Small intestine (tissue), 16 donors: ENCODE data around the gene TXNDC9. TPM values are rescaled to one million over a fixed set of nuclear protein-coding genes. Genes with fewer than 3 reads are reported as not detected.

Experiments used
- DNase-seq, 2 donors: peaks; one replicate each; pipeline versions ENCODE4 v3.0.0 to v3.0.0-alpha.2; 2013
- FAIRE-seq: peaks from 2 replicates; lab custom pipeline; 2012; peaks lifted over from hg19 to GRCh38; lab: Jason Lieb, UNC
- H3K27ac ChIP-seq, 3 donors: one replicate each; pipeline ENCODE4 v1.5.1; 2013; ENCODE audit warnings: low read length in 2 of 3, mild to moderate bottlenecking in 2 of 3, control low read depth in 1 of 3, inconsistent platforms in 1 of 3, low read depth in 1 of 3, moderate library complexity in 1 of 3
- H3K27me3 ChIP-seq, 3 donors: one replicate each; pipeline ENCODE4 v1.6.1; 2013; ENCODE audit warnings: low read length in 3 of 3, inconsistent platforms in 1 of 3; ENCODE audit not compliant: control insufficient read depth in 3 of 3, insufficient read depth in 3 of 3
- H3K36me3 ChIP-seq, 3 donors: one replicate each; pipeline ENCODE4 v1.6.1; 2013; ENCODE audit warnings: low read length in 3 of 3, inconsistent platforms in 1 of 3, low read depth in 1 of 3, mild to moderate bottlenecking in 1 of 3, moderate library complexity in 1 of 3; ENCODE audit not compliant: control insufficient read depth in 3 of 3, insufficient read depth in 2 of 3
- H3K4me1 ChIP-seq, 3 donors: one replicate each; pipeline ENCODE4 v1.6.1; 2013; ENCODE audit warnings: low read length in 2 of 3, inconsistent platforms in 1 of 3, low read depth in 1 of 3, mild to moderate bottlenecking in 1 of 3, moderate library complexity in 1 of 3; ENCODE audit not compliant: control insufficient read depth in 3 of 3, insufficient read depth in 2 of 3
- H3K4me3 ChIP-seq, 3 donors: one replicate each; pipeline ENCODE4 v1.5.1; 2013; ENCODE audit warnings: low read length in 3 of 3, control low read depth in 1 of 3, inconsistent platforms in 1 of 3, low read depth in 1 of 3, mild to moderate bottlenecking in 1 of 3, moderate library complexity in 1 of 3
- H3K9me3 ChIP-seq, 2 donors: one replicate each; pipeline ENCODE4 v1.6.1; 2013; ENCODE audit warnings: low read depth in 1 of 2, low read length in 1 of 2; ENCODE audit not compliant: control insufficient read depth in 2 of 2, insufficient read depth in 1 of 2
- WGBS, 3 donors: extraction: QIAGEN DNeasy Blood & Tissue Kit; methylation state at CpG; one replicate each; pipeline ENCODE4 v1.1.7; 2013; 5-methylcytosine and 5-hydroxymethylcytosine counted together
- long read RNA-seq, 10 donors: transcript quantifications; one replicate each; lab custom pipeline, GENCODE V29; 2026
- polyA plus RNA-seq, 4 donors: library from polyadenylated mRNA; stranded (reverse) in 3 of 4; unstranded in 1 of 4; fragments of 200-250 nt in 3 of 4; fragments of 120-200 nt in 1 of 4; gene quantifications; one replicate each; pipeline versions ENCODE4 v1.2.1 to v1.2.3, GENCODE V29; 2013
- donor health status: healthy with polysubstance abuse.
- donor health status: control.
- donor health status: control.
- donor health status: Bipolar disorder and iron deficiency.
- donor health status: healthy.

The TXNDC9 gene, protein sequence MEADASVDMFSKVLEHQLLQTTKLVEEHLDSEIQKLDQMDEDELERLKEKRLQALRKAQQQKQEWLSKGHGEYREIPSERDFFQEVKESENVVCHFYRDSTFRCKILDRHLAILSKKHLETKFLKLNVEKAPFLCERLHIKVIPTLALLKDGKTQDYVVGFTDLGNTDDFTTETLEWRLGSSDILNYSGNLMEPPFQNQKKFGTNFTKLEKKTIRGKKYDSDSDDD
- 10 to 100 TPM; 25.1 to 34.0 (median 29.6) TPM for polyA plus RNA-seq
- long read RNA-seq, donor 1: 0 reads
- long read RNA-seq, donor 2, transcript TXNDC9-201 (5 exons, 1,637 nt): major isoform, 10 of 275 reads
- long read RNA-seq, donor 2, partial matches to known transcripts: 264 of 275 reads
- long read RNA-seq, donor 2, other reads (novel, unspliced or antisense): 0 of 275 reads
- long read RNA-seq, donor 3, transcript TXNDC9-201 (5 exons, 1,637 nt): major isoform, 6 of 536 reads
- long read RNA-seq, donor 3, partial matches to known transcripts: 520 of 536 reads
- long read RNA-seq, donor 3, other reads (novel, unspliced or antisense): 6 of 536 reads
- long read RNA-seq, donor 4: 0 reads
- long read RNA-seq, donor 5, partial matches to known transcripts: 31 of 34 reads
- long read RNA-seq, donor 5, other reads (novel, unspliced or antisense): 0 of 34 reads
- long read RNA-seq, donor 6, transcript TXNDC9-201 (5 exons, 1,637 nt): major isoform, 8 of 295 reads
- long read RNA-seq, donor 6, partial matches to known transcripts: 284 of 295 reads
- long read RNA-seq, donor 6, other reads (novel, unspliced or antisense): 0 of 295 reads
- long read RNA-seq, donor 7: 0 reads
- long read RNA-seq, donor 8, partial matches to known transcripts: 0 of 1 reads
- long read RNA-seq, donor 8, other reads (novel, unspliced or antisense): 0 of 1 reads
- long read RNA-seq, donor 9, partial matches to known transcripts: 0 of 7 reads
- long read RNA-seq, donor 9, other reads (novel, unspliced or antisense): 0 of 7 reads
- long read RNA-seq, donor 10, transcript TXNDC9-201 (5 exons, 1,637 nt): major isoform, 14 of 18 reads
- long read RNA-seq, donor 10, partial matches to known transcripts: 0 of 18 reads
- long read RNA-seq, donor 10, other reads (novel, unspliced or antisense): 0 of 18 reads

- Histone ChIP-seq H3K4me1 (peaks cover 0 to 3% (median under 1%) of the 10 kb centered on the region in 3 donors), H3K27ac (peak within 1 kb of the TSS; percentile 88 to 94 (median 90)), H3K9me3 (no peaks in the 10 kb centered on the region), H3K27me3 (no peaks in the 10 kb centered on the region), H3K36me3 (peaks cover 2 to 9% (median 4%) of the 10 kb centered on the region in 3 donors), H3K4me3 (peak within 1 kb of the TSS; percentile 70 to 79 (median 76))
- 0% methylated on average over 60 of the region's 60 CpGs for WGBS, 3 donors
- peak; percentile 100 for DNase-seq
- FAIRE-seq: no peak
Observed at GRCh38 chr2:99335911-99336803, at the start of gene TXNDC9. TSS of gene TXNDC9 (minus strand) at chr2:99336333. CDS start at chr2:99333210, 3,123 bp downstream.

DNA sequence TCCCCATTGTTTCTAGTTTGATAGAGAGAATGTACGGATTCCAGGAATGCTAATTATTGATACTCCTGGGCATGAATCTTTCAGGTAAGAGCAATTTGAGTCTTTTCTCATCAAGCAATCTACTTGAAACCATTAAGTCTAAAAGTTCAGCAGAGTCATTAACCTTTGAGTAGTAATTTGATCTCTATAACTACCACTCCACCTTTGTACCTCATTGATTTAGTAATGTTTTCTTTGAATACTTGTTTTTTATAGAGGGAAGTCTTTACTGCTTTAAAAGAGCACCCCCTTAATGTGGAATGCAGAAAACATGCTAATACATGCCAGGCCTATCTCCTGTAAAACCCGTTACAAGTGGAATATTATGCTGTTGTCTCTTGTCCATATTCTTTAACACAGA lies 46.0 kb upstream of the TXNDC9 start:
- Histone ChIP-seq H3K27me3 (no peaks in the 10 kb centered on the region), H3K4me1 (no peaks in the 10 kb centered on the region), H3K36me3 (peaks cover 4 to 9% (median 9%) of the 10 kb centered on the region in 3 donors), H3K27ac (peak overlapping the region in 1 of 3 donors; percentile 37), H3K9me3 (no peaks in the 10 kb centered on the region), H3K4me3 (no peak overlapping the region)
- peak; percentile 55 to 63 for DNase-seq
- WGBS, 3 donors: 31 to 70% (median 51%) methylated on average over 2 of the region's 2 CpGs
- FAIRE-seq: no peak

DNA sequence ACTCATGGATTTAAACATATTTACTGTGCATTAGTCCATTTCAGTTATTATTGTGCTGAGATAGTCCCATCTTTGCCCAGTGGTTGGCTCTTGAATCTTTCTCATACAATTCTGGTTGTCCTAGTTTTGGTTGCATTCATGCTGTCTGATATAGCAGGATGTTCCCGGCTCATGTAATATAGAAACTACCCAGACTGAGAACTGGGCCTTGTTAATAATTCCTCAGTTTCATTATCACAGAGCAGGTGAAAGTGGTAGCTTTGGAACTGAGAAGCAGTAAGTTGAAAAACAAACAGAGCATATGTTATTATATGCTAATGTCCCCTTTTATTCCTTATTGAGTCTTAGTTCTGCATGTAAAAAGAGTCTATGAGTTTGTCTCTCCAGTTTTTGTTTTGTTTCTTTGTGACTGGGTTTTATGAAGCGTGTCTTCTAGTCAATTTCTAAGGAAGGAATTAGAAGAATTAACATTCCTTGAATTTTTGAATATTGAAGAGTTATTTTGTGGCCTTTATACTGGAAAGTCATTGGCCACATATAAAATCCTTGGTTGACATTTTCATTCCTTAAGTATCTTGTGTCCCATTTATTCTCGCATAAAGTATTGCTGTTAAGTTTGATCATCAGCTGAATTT lies 44.4 kb upstream of the TXNDC9 start:
- no peak for FAIRE-seq

GRCh38 chr2:99377879-99378278 lies 41.7 kb upstream of the TXNDC9 start:
- DNase-seq (no peak), FAIRE-seq (peak; percentile 5)

More for the DNA sequence above, 44.4 kb upstream of the TXNDC9 start:
- Histone ChIP-seq H3K4me1 (no peaks in the 10 kb centered on the region), H3K27me3 (no peaks in the 10 kb centered on the region), H3K9me3 (no peaks in the 10 kb centered on the region), H3K4me3 (no peak overlapping the region), H3K27ac (peak overlapping the region in 1 of 3 donors; percentile 8), H3K36me3 (peaks cover 6 to 9% (median 6%) of the 10 kb centered on the region in 3 donors)
- 61 to 71% (median 71%) methylated on average over 3 of the region's 3 CpGs for WGBS, 3 donors
- peak in 1 of 2 donors; percentile 57 for DNase-seq

GRCh38 chr2:99376254-99376864 lies 40.2 kb upstream of the TXNDC9 start:
- H3K9me3 ChIP-seq: peaks cover 0 to 8% of the 10 kb centered on the region in 2 donors
- FAIRE-seq (no peak), DNase-seq (no peak)
- WGBS, 3 donors: 78 to 88% (median 88%) methylated on average over 7 of the region's 7 CpGs
- H3K4me3 ChIP-seq: no peak overlapping the region
- H3K36me3 ChIP-seq: peaks cover 4 to 13% (median 10%) of the 10 kb centered on the region in 3 donors
- H3K4me1 ChIP-seq: no peaks in the 10 kb centered on the region
- H3K27ac ChIP-seq: no peak overlapping the region
- H3K27me3 ChIP-seq: no peaks in the 10 kb centered on the region

More at GRCh38 chr2:99377879-99378278, 41.7 kb upstream of the TXNDC9 start:
- no peaks in the 10 kb centered on the region for H3K27me3 ChIP-seq
- no peak overlapping the region for H3K4me3 ChIP-seq
- WGBS, 3 donors: 73 to 87% (median 81%) methylated on average over 1 of the region's 1 CpG
- peaks cover 4 to 10% (median 8%) of the 10 kb centered on the region in 3 donors for H3K36me3 ChIP-seq
- H3K27ac ChIP-seq: no peak overlapping the region
- H3K4me1 ChIP-seq: no peaks in the 10 kb centered on the region
- peaks cover 0 to 8% of the 10 kb centered on the region in 2 donors for H3K9me3 ChIP-seq

- H3K27me3 ChIP-seq: no peaks in the 10 kb centered on the region
- peaks cover 4 to 14% (median 10%) of the 10 kb centered on the region in 3 donors for H3K36me3 ChIP-seq
- no peak overlapping the region for H3K27ac ChIP-seq
- DNase-seq (no peak), FAIRE-seq (no peak)
- H3K9me3 ChIP-seq: peaks cover 0 to 8% of the 10 kb centered on the region in 2 donors
- no peak overlapping the region for H3K4me3 ChIP-seq
- no peaks in the 10 kb centered on the region for H3K4me1 ChIP-seq
Observed at GRCh38 chr2:99374747-99375146, 38.6 kb upstream of the TXNDC9 start.

GRCh38 chr2:99373144-99373543 lies 37.0 kb upstream of the TXNDC9 start:
- WGBS, 3 donors: 94 to 97% (median 96%) methylated on average over 4 of the region's 4 CpGs
- no peaks in the 10 kb centered on the region for H3K4me1 ChIP-seq
- no peak overlapping the region for H3K27ac ChIP-seq
- DNase-seq: no peak
- no peak overlapping the region for H3K4me3 ChIP-seq
- H3K36me3 ChIP-seq: peaks cover 2 to 20% (median 10%) of the 10 kb centered on the region in 3 donors
- H3K27me3 ChIP-seq: no peaks in the 10 kb centered on the region
- H3K9me3 ChIP-seq: peaks cover 0 to 8% of the 10 kb centered on the region in 2 donors
- no peak for FAIRE-seq
